ENCODE data around the gene TTC34.
A peak's percentile ranks its signal among the peaks of the same experiment; 100 is the strongest.

TTC34 gene

GRCh38 chr1:2786329-2787162 lies 14.9 kb downstream of the TTC34 start:
- Histone ChIP-seq H4K20me1 (ENCODE audit: low read depth, low read length) (no peaks in the 10 kb centered on the region), H3F3A (ENCODE audit: insufficient read depth) (no peaks in the 10 kb centered on the region), H3K4me2 (ENCODE audit: low read depth, low read length, poor library complexity, severe bottlenecking) (no peak overlapping the region), H3K4me3 (ENCODE audit: insufficient read depth, low read length, poor library complexity, severe bottlenecking) (no peak overlapping the region), H3K9ac (ENCODE audit: low read length) (no peak overlapping the region), H3K27ac (ENCODE audit: low read depth, low read length) (no peak overlapping the region), H2AFZ (ENCODE audit: low read depth, low read length, severe bottlenecking) (no peak overlapping the region), H3K27me3 (ENCODE audit: low read length) (no peaks in the 10 kb centered on the region), H3K9me2 (replicated peaks; ENCODE audit: insufficient read depth, low read length) (no peaks in the 10 kb centered on the region), H3K36me3 (ENCODE audit: low read length) (no peaks in the 10 kb centered on the region), H3K79me2 (ENCODE audit: insufficient read depth, low read length) (no peaks in the 10 kb centered on the region), H3K9me3 (ENCODE audit: insufficient read depth, low read length) (no peaks in the 10 kb centered on the region)
- peak; percentile 51 for TF ChIP-seq CTCF (IDR thresholded peaks at IDR 0.05; ENCODE audit: insufficient read depth, low read length, poor library complexity, severe bottlenecking)
- TF ChIP-seq EZH2phosphoT487 (conservative IDR thresholded peaks at IDR 0.05; ENCODE audit: low read length) = no peak

- Histone ChIP-seq H3K9me3 (ENCODE audit: insufficient read depth, low read length) (no peaks in the 10 kb centered on the region), H3K4me3 (ENCODE audit: insufficient read depth, low read length, poor library complexity, severe bottlenecking) (no peak overlapping the region), H3K36me3 (ENCODE audit: low read length) (no peaks in the 10 kb centered on the region), H3K27ac (ENCODE audit: low read depth, low read length) (no peak overlapping the region), H4K20me1 (ENCODE audit: low read depth, low read length) (no peaks in the 10 kb centered on the region), H2AFZ (ENCODE audit: low read depth, low read length, severe bottlenecking) (no peak overlapping the region), H3F3A (ENCODE audit: insufficient read depth) (no peaks in the 10 kb centered on the region), H3K27me3 (ENCODE audit: low read length) (no peaks in the 10 kb centered on the region), H3K79me2 (ENCODE audit: insufficient read depth, low read length) (no peaks in the 10 kb centered on the region), H3K9me2 (replicated peaks; ENCODE audit: insufficient read depth, low read length) (no peaks in the 10 kb centered on the region), H3K4me2 (ENCODE audit: low read depth, low read length, poor library complexity, severe bottlenecking) (no peak overlapping the region), H3K9ac (ENCODE audit: low read length) (no peak overlapping the region)
- TF ChIP-seq EZH2phosphoT487 (conservative IDR thresholded peaks at IDR 0.05; ENCODE audit: low read length) (no peak), CTCF (IDR thresholded peaks at IDR 0.05; ENCODE audit: insufficient read depth, low read length, poor library complexity, severe bottlenecking) (no peak)
Observed at GRCh38 chr1:2785631-2786328, 15.7 kb downstream of the TTC34 start.

- Histone ChIP-seq H3K79me2 (ENCODE audit: insufficient read depth, low read length) (no peaks in the 10 kb centered on the region), H3K9me2 (replicated peaks; ENCODE audit: insufficient read depth, low read length) (no peaks in the 10 kb centered on the region), H3F3A (ENCODE audit: insufficient read depth) (no peaks in the 10 kb centered on the region), H2AFZ (ENCODE audit: low read depth, low read length, severe bottlenecking) (no peak overlapping the region), H3K27ac (ENCODE audit: low read depth, low read length) (no peak overlapping the region), H4K20me1 (ENCODE audit: low read depth, low read length) (no peaks in the 10 kb centered on the region), H3K27me3 (ENCODE audit: low read length) (no peaks in the 10 kb centered on the region), H3K4me3 (ENCODE audit: insufficient read depth, low read length, poor library complexity, severe bottlenecking) (no peak overlapping the region), H3K9me3 (ENCODE audit: insufficient read depth, low read length) (no peaks in the 10 kb centered on the region), H3K4me2 (ENCODE audit: low read depth, low read length, poor library complexity, severe bottlenecking) (no peak overlapping the region), H3K9ac (ENCODE audit: low read length) (no peak overlapping the region), H3K36me3 (ENCODE audit: low read length) (no peaks in the 10 kb centered on the region)
- TF ChIP-seq CTCF (IDR thresholded peaks at IDR 0.05; ENCODE audit: insufficient read depth, low read length, poor library complexity, severe bottlenecking) = no peak
- TF ChIP-seq EZH2phosphoT487 (conservative IDR thresholded peaks at IDR 0.05; ENCODE audit: low read length) = no peak
Observed at GRCh38 chr1:2784854-2785630, 16.5 kb downstream of the TTC34 start.

Measured in SU-DHL-6 (cell line).